RWPE1 (cell line): Measurements from ENCODE around the gene PLIN1.

Experiments
- CTCF ChIA-PET: fragments of 350-600 bp; sonication (Branson Sonifier 250); formaldehyde crosslinking; extraction: SDS; loops from one replicate; lab custom pipeline; 2021; lab: Yijun Ruan, JAX
- POLR2A ChIA-PET: fragments of 400-600 bp; formaldehyde crosslinking; extraction: SDS; loops from one replicate; lab custom pipeline; 2020; ENCODE audit warnings: antibody characterized with exemption; ENCODE audit not compliant: low non-redundant PET; lab: Yijun Ruan, JAX
- DNase-seq: peaks from one replicate; pipeline ENCODE4 v3.0.0; 2012; ENCODE audit warnings: low spot score
- H3K27ac ChIP-seq: fragments of 450-650 bp; 2 replicates; pipeline ENCODE4 v1.5.1; 2017
- TF ChIP-seq, protein P1 (sequence below): fragments of 450-650 bp; conservative IDR thresholded peaks from 2 replicates; pipeline ENCODE4 v1.5.1; 2017; ENCODE audit warnings: low read depth, mild to moderate bottlenecking

The PLIN1 gene

DNA sequence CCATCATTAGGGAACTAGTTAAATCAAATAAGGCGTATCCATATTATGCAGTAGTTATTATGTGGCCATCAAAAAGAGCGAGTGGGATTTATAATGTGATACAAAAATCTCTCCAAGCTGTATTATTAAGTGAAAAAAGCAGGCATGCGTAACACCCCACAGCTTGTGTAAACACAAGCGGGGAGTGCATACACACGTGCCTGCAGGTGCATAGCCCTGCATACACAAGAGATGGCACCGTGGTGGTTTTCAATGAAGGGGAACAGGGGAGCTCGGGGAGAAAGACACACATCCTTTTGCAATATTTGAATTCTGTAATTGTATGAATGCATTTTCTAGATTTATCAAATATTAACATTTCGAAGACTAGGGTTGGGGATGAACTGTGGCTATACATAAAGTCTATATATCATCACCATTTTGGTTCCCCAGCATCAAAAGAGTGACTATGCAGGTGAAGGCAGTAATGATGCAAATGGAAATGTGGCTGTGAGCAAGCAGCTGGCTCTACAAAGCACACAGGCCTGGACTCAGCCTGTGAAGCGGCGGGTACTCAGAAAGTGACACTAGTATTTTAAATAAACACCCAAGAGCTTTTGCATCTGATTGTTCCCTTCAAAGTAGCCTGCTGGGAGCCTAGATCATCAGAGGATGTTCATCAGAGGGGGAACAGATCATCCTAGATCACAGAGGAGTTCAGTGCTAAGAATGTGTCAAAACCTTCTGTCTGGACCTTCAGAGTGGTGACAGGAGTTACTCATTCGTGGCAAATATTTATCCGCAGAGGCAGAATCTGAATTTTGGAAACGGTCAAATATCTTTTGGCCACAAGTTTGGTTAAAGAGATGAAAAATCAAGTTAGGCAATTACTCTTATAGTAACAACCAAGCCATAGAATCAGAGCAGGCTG is 14.5 kb downstream of the PLIN1 start:
- ChIA-PET POLR2A (no interaction called here), CTCF (interaction anchor here (0.7 kb wide), 2 partner anchors 10 to 47 kb away, joined by 3 read pairs; no protein-coding TSS in a partner anchor)
- no peak overlapping the region for H3K27ac ChIP-seq
- TF ChIP-seq, protein P1, sequence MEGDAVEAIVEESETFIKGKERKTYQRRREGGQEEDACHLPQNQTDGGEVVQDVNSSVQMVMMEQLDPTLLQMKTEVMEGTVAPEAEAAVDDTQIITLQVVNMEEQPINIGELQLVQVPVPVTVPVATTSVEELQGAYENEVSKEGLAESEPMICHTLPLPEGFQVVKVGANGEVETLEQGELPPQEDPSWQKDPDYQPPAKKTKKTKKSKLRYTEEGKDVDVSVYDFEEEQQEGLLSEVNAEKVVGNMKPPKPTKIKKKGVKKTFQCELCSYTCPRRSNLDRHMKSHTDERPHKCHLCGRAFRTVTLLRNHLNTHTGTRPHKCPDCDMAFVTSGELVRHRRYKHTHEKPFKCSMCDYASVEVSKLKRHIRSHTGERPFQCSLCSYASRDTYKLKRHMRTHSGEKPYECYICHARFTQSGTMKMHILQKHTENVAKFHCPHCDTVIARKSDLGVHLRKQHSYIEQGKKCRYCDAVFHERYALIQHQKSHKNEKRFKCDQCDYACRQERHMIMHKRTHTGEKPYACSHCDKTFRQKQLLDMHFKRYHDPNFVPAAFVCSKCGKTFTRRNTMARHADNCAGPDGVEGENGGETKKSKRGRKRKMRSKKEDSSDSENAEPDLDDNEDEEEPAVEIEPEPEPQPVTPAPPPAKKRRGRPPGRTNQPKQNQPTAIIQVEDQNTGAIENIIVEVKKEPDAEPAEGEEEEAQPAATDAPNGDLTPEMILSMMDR = no peak
- DNase-seq = no peak

DNA sequence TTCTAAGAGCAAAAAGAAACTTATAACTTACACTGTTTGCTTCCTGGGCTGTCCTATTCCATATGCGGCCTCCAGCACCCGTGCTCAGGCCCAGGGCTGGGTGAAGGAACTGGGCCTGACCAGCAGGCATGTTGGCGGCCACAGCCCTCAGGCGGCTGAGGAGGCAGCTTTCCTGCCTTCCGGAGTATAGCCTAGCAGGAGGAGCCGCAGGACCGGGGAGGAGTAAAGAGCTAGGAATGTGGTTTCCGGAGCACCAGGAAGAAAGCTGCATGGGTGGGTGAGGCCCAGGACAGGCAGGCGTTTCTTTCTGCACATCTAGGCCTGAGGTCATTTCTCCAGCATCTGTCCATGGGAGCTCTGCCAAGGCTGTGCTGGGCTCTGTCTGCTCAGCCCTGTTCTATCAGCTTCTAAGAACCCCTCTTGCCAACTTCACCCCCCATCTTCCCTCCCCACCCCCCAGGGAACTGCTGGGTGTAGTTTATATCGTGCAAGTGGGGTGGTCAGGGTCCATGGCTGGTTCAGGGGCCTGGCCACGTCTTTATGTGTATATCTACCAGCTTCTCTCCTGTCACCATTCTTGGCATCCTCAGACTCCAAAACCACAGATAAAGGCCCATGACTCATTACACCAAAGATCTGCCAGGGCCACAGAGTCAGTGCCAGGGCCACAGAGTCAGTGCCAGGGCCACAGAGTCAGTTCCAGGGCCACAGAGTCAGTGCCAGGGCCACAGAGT is 16.1 kb downstream of the PLIN1 start:
- ChIA-PET CTCF (interaction anchor here (0.6 to 1.1 kb wide), 5 partner anchors 15 to 216 kb away, joined by 3 to 5 read pairs (median 4); no protein-coding TSS in a partner anchor), POLR2A (no interaction called here)
- peak; percentile 91 for DNase-seq
- TF ChIP-seq, protein P1 = no peak
- H3K27ac ChIP-seq = peak overlapping the region; percentile 93

DNA sequence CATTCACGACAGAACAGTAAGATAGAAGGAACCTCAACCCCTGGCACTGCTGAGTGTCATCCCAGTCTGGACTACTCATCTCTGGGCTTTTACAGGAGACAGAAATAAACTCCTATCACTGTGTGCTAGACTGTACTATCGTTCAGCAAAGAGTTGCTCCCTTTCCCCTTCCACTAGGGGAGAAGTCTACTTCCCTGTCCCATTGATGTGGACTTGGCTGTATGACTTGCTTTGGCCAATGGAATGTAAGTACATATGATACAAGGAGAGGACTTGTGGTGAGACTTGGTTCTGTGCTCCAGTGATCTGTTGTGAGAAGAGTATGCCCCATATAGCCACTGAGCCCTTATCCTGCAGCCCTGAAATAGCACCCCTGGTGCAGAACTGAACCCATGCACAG is 18.6 kb downstream of the PLIN1 start:
- CTCF ChIA-PET = interaction anchor here (0.6 kb wide), 1 partner anchor 834 kb away, joined by 4 read pairs; no protein-coding TSS in a partner anchor
- TF ChIP-seq, protein P1 = no peak

DNA sequence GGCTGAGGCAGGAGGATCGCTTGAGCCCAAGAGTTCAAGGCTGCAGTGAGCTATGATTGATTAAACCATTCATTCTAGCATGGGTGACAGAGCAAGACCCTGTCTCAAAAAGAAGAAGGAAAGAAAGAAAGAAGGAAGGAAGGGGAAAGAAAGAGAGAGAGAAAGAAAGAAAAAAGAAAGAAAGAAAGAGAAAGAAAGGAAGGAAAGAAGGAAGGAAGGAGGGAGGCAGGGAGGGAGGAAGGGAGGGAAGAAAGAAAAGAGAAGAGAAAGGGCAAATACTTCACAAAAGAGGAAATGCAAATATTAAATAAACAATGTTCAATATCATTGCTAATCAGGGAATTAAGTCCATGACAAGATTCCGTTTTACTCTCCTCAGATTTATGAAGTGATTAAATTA is 19.9 kb downstream of the PLIN1 start:
- TF ChIP-seq, protein P1 = no peak
- H3K27ac ChIP-seq = no peak overlapping the region
- ChIA-PET CTCF (no interaction called here), POLR2A (no interaction called here)
- DNase-seq = no peak

More for the DNA sequence above, 18.6 kb downstream of the PLIN1 start:
- POLR2A ChIA-PET = no interaction called here
- H3K27ac ChIP-seq = no peak overlapping the region
- no peak for DNase-seq

DNA sequence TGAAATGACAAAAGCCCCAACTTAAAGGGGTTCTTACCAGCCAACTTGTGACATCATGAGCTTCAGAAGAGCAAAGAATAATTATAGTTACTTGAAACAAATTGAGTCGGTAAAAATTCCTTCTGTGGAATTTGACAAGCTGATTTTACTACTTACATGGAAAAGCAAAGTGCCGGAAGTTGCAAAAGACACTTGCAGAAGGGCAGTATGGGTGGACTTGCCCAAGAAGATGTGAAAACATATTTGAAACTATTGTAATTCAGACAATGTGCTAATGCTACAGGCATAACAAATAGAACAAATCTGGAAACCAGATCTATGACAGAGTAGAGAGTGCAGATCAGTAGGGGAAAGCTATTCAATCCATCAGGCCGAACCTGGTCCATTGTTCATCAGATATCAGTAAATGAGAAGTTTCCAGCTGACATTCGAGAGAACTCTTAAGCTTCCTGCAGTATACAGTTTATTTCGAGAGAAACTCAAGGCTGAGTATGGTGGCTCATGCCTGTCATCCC is 21.4 kb downstream of the PLIN1 start:
- no peak overlapping the region for H3K27ac ChIP-seq
- ChIA-PET CTCF (interaction anchor here (0.6 to 1.5 kb wide), 4 partner anchors 10 to 245 kb away, joined by 3 to 4 read pairs (median 4); no protein-coding TSS in a partner anchor), POLR2A (no interaction called here)
- no peak for DNase-seq
- TF ChIP-seq, protein P1 = no peak
